Activated CD8-positive, alpha-beta memory T cell treated with anti-CD3 and anti-CD28 coated beads for 1 hour (primary cell): ENCODE data around the gene MARCHF9.
"Not testable (repeated sequence)": the region's sequence is repeated elsewhere in the genome, so short reads cannot be mapped to it uniquely, and the experiment has no call there.

Source experiments
- DNase-seq, 2 donors: peaks; one replicate each; pipeline ENCODE4 v3.0.0-alpha.2; 2020; ENCODE audit warnings: low read depth in 1 of 2; ENCODE audit errors: extremely low read depth in 1 of 2

Gene MARCHF9

GRCh38 chr12:57767876-57768275 lies 13.0 kb downstream of the MARCHF9 start:
- no peak for DNase-seq

GRCh38 chr12:57769594-57769993 lies 14.7 kb downstream of the MARCHF9 start:
- DNase-seq, result no peak

GRCh38 chr12:57770734-57771133 lies 15.8 kb downstream of the MARCHF9 start:
- DNase-seq, result no peak

GRCh38 chr12:57771236-57771872 lies 16.5 kb downstream of the MARCHF9 start:
- peak in 1 of 2 donors; percentile 68 for DNase-seq

DNA sequence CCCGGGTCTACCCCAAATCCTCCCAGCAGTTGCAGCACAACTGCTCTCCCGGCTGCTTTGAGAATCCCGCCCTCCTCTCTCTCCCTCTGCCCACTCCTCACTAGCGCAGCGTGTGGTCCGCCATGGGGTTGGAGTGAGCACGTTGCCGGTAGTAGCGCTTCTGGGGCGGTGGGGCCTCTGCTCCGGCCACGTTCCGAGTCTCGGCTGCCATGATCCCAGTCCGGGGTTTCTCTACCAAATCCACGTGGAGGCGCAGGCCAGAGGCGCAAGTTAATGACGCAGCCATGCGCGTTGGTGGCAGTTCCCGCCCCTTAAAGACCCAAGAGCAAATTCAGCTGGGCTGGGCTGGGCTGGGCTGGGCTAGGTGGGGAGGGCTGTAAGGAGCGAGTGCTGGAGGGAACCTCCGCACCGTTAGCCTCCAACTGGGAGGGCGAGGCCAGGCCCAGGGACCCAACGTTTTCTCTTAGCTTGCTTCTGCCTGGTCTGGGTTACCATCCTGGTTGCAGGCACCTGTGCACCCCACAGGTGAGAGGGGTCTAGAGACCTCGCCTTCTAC lies 17.0 kb downstream of the MARCHF9 start, which contains the start of gene METTL1:
Gene METTL1 (minus strand): TSS at position 233 of the 556 bp plus-strand sequence. CDS start 22 bp downstream, at position 211.
- peak; percentile 70 to 77 for DNase-seq

GRCh38 chr12:57772429-57773322 lies 17.8 kb downstream of the MARCHF9 start, which contains the start of gene EEF1AKMT3:
EEF1AKMT3 (plus strand) TSS chr12:57772614; CDS start chr12:57772725, 111 bp downstream.
- DNase-seq, result no peak

- not testable (repeated sequence) for DNase-seq
Observed at GRCh38 chr12:57774634-57775033, 19.7 kb downstream of the MARCHF9 start.

DNA sequence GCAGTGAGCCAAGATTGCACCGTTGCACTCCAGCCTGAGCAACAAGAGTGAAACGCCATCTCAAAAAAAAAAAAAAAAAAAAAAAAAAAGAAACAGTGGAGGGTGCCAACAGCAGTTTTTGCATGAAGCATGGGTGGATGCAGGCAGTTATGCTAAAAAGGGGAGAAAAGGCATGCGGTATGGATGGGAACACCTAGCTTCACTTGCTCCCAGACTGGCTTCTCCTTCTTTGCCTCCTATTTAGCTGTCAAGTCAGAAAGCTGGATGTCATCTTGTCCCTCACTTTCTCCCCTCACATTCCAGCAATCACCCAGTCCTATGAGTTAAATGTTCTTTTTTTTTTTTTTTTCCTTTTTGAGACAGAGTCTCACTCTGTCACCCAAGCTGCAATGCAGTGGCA lies 20.1 kb downstream of the MARCHF9 start:
- no peak for DNase-seq

- no peak for DNase-seq
Observed at GRCh38 chr12:57775563-57776246, 20.8 kb downstream of the MARCHF9 start.

DNA sequence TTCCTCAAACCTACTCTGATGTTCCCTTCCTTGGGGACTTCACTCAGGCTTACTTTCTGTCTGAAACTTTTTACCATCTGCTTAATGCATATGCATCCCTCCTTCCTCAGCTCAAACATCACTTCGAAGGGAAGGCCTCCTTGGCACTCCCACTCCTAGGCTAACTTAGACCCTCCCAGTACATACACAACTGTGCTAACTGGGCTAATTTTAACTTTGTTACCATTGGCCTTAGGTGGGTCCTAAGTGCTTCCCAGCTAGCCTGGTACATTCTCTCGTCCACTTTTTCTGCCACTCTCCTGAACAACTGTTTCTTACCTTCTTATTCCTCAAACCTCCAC lies 21.3 kb downstream of the MARCHF9 start:
- DNase-seq, result no peak

DNA sequence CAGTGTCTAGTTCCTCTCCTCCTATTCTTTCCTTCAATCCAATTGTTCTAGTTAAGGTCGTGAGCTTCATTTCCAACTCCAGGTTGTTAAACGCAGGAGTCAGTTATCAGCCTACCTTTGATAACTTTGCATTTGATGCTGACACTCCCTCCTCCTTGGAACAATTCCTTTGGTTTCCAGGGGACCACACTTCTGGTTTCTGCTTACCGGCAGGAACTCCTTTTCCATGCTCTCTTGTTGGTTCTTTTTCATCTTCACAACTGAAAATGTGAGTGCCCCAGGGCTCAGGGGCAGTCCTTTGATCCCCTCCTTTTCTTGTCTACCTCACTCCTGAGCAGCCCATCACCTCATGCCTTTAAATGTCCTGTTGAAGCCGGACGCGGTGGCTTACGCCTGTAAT lies 22.5 kb downstream of the MARCHF9 start:
- no peak for DNase-seq

- no peak for DNase-seq
Observed at GRCh38 chr12:57777911-57778310, 23.0 kb downstream of the MARCHF9 start.

DNA sequence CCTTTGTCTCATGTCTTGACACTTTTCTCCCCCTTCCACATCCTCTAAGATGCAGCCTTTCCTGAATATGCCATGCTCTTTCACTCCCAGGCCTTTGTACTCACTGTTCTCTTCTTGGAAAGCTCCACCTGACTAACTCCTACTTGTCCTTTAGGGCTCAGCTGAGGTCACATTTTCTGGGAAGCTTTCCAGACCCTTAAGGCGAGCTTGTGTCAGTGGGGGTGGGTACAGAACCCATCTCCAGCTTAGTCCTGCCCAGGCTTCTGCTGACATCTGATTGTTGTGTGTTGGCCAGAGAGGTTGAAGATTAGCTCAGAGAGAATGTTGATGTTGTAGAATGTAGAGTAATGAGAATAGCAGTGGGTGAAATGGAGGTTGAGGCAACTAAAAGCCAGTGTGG lies 24.8 kb downstream of the MARCHF9 start:
- no peak for DNase-seq

GRCh38 chr12:57780284-57780897 lies 25.5 kb downstream of the MARCHF9 start:
- DNase-seq, result no peak

- no peak for DNase-seq
Observed at GRCh38 chr12:57781244-57781643, 26.3 kb downstream of the MARCHF9 start.

- DNase-seq, result no peak
Observed at GRCh38 chr12:57781801-57782200, 26.9 kb downstream of the MARCHF9 start.

DNA sequence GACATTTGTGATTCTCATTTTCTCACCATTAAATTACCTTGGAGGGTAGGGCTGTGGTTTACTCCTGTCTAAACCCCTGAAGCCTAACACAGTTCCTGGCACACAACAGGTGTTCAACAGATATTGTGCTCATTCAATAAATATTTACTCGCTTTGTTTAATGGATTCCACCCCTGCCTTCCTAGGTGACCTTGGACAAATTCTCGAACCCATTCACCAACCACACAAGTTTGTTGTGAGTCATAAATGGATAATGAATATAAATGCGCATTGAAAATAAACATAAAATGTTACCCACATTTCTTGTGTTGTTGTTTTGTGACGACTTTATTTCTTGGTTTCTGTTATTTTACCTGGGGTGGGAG lies 27.3 kb downstream of the MARCHF9 start:
- DNase-seq, result no peak

GRCh38 chr12:57782608-57783465 lies 27.9 kb downstream of the MARCHF9 start, which contains the start of gene TSFM:
TSFM (plus strand) TSS chr12:57782787; CDS start chr12:57782802, 15 bp downstream.
- peak; percentile 93 to 98 for DNase-seq

- DNase-seq, result no peak
Observed at GRCh38 chr12:57783466-57783801, 28.5 kb downstream of the MARCHF9 start.

- DNase-seq, result no peak
Observed at GRCh38 chr12:57783861-57784260, 29.0 kb downstream of the MARCHF9 start.
